ENCODE results near the gene ECI2. TPM values are rescaled to one million over a fixed set of nuclear protein-coding genes. Genes with fewer than 3 reads are reported as not detected.

Gene ECI2
- total and polyA plus RNA-seq, 10 of the 15 experiments (the other 5 are each of a cell fraction or from before 2014, with no cell fraction given): 38.7 to 129 (median 60.1) TPM

DNA sequence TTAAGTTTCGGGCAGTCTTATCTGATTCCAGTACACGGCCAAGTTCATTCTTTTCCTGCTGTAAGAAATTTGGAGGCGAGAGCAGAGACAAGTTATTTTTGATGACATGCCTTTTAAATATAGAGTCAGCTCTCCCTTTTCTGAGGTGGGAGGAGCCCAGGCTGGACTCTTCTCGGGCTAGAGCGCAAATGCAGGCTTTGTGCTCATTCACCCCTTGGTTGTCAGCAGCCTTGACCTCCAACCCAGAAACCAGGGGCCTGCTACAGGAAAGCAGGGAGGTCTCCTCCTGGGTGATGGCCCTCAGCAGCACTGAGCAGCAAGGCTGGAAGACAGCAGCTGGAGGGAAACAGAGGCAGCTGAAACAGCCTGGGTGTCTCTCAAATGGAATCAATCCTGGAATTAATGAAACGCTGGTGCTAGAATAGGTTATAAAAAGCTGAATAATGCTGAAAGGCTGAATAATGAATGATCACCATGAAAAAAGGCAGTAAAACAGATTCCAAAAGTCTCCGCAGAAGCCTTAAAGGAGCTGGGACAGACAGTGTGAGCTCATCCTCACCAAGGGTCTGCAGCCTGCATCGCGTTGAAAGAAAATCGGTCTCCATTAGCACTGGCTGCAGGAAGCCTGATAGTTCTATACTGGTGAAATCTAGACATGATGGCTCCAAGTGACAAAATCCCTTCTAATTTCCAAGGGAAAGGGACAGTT lies 28.2 kb upstream of the ECI2 start:
- Histone ChIP-seq H3K36me3 (ENCODE audit: control insufficient read depth in 2 of 2, insufficient read depth in 2 of 2, low read length in 1 of 2) (no peaks in the 10 kb centered on the region), H2AFZ (ENCODE audit: control insufficient read depth, low read depth, low read length) (no peak overlapping the region), H3K9ac (ENCODE audit: control insufficient read depth, insufficient read depth, low read length) (no peak overlapping the region), H3K4me2 (ENCODE audit: control insufficient read depth, insufficient read depth) (no peak overlapping the region), H4K20me1 (ENCODE audit: control insufficient read depth, insufficient read depth) (no peaks in the 10 kb centered on the region), H3K27me3 (replicated peaks in 1 of 2; ENCODE audit: control insufficient read depth in 2 of 2, insufficient read depth in 2 of 2, low read length in 1 of 2) (no peaks in the 10 kb centered on the region; a peak in 2 of 4 replicates), H3K4me3 (no peak overlapping the region), H3K27ac (ENCODE audit: control insufficient read depth, insufficient read depth) (no peak overlapping the region), H3K9me3 (replicated peaks; ENCODE audit: control insufficient read depth, insufficient read depth, low read length) (no peaks in the 10 kb centered on the region), H3K79me2 (ENCODE audit: control insufficient read depth, insufficient read depth, low read length) (no peaks in the 10 kb centered on the region), H3K4me1 (ENCODE audit: control insufficient read depth, insufficient read depth, low read length) (no peaks in the 10 kb centered on the region)
- intact Hi-C loops (cut with micrococcal nuclease; ENCODE audit: unreplicated experiment) (no loop called here), in situ Hi-C loops (cut with MboI) (no loop called here)
- POLR2A ChIA-PET: no interaction called here
- DNase-seq (ENCODE audit: low read depth, low spot score) (no peak), ATAC-seq (no peak), FAIRE-seq (no peak)
- RAD21 ChIA-PET (ENCODE audit: unreplicated experiment): no interaction called here
- 66% methylated on average over 10 of the region's 10 CpGs for WGBS (ENCODE audit: insufficient coverage, insufficient replicate concordance, low lambda C conversion rate, missing lambda C conversion rate)
- CTCF ChIA-PET: no interaction called here
- TF ChIP-seq E2F4 (IDR thresholded peaks at IDR 0.05; ENCODE audit: low read depth, low read length) (no peak), EGR1 (IDR thresholded peaks at IDR 0.05; ENCODE audit: borderline replicate concordance in 1 of 2, low read depth in 2 of 2, low read length in 2 of 2) (no peak), PRDM15 (CRISPR knock-in tag; IDR thresholded peaks at IDR 0.05) (no peak), MYB (IDR thresholded peaks at IDR 0.05; ENCODE audit: borderline replicate concordance, low read depth, low read length) (no peak), BMI1 (IDR thresholded peaks at IDR 0.05; ENCODE audit: borderline replicate concordance) (no peak), TBL1XR1 (IDR thresholded peaks at IDR 0.05; ENCODE audit: low read depth, low read length) (no peak), KLF5 (IDR thresholded peaks at IDR 0.05; ENCODE audit: partially characterized antibody) (no peak)
- TF ChIP-seq, protein P1, sequence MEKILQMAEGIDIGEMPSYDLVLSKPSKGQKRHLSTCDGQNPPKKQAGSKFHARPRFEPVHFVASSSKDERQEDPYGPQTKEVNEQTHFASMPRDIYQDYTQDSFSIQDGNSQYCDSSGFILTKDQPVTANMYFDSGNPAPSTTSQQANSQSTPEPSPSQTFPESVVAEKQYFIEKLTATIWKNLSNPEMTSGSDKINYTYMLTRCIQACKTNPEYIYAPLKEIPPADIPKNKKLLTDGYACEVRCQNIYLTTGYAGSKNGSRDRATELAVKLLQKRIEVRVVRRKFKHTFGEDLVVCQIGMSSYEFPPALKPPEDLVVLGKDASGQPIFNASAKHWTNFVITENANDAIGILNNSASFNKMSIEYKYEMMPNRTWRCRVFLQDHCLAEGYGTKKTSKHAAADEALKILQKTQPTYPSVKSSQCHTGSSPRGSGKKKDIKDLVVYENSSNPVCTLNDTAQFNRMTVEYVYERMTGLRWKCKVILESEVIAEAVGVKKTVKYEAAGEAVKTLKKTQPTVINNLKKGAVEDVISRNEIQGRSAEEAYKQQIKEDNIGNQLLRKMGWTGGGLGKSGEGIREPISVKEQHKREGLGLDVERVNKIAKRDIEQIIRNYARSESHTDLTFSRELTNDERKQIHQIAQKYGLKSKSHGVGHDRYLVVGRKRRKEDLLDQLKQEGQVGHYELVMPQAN (conservative IDR thresholded peaks at IDR 0.05): no peak
- BruUV-seq (replicated peaks): no TSS peak
- SMC1A ChIA-PET (ENCODE audit: uncharacterized antibody, unreplicated experiment): no interaction called here
